ENCODE results near the gene BBS5.
A peak's percentile ranks its signal among the peaks of the same experiment; 100 is the strongest.
"Not testable (repeated sequence)": the region's sequence is repeated elsewhere in the genome, so short reads cannot be mapped to it uniquely, and the experiment has no call there.

The BBS5 gene

GRCh38 chr2:169479257-169480078, at the start of gene BBS5:
TSS of gene BBS5 (plus strand) at chr2:169479494. CDS start at chr2:169479554, 60 bp downstream.
- DNase-seq: peak; percentile 82
- in situ Hi-C loops (cut with HindIII; ENCODE audit: low pct_ligation_motif_present, low pct_unique_long_range_greater_than_20kb, low sequenced_read_pairs): no loop called here

GRCh38 chr2:169431772-169432171, 47.5 kb upstream of the BBS5 start:
- in situ Hi-C loops (cut with HindIII; ENCODE audit: low pct_ligation_motif_present, low pct_unique_long_range_greater_than_20kb, low sequenced_read_pairs); DNase-seq: not testable (repeated sequence)

GRCh38 chr2:169434236-169434635, 45.1 kb upstream of the BBS5 start:
- DNase-seq; in situ Hi-C loops (cut with HindIII; ENCODE audit: low pct_ligation_motif_present, low pct_unique_long_range_greater_than_20kb, low sequenced_read_pairs): not testable (repeated sequence)

- no peak for DNase-seq
- in situ Hi-C loops (cut with HindIII; ENCODE audit: low pct_ligation_motif_present, low pct_unique_long_range_greater_than_20kb, low sequenced_read_pairs): no loop called here
Measured at GRCh38 chr2:169438466-169439072, 40.7 kb upstream of the BBS5 start.

- in situ Hi-C loops (cut with HindIII; ENCODE audit: low pct_ligation_motif_present, low pct_unique_long_range_greater_than_20kb, low sequenced_read_pairs): no loop called here
- no peak for DNase-seq
Measured at GRCh38 chr2:169439900-169440299, 39.4 kb upstream of the BBS5 start.

- in situ Hi-C loops (cut with HindIII; ENCODE audit: low pct_ligation_motif_present, low pct_unique_long_range_greater_than_20kb, low sequenced_read_pairs): no loop called here
- no peak for DNase-seq
Measured at GRCh38 chr2:169446452-169446851, 32.8 kb upstream of the BBS5 start.

GRCh38 chr2:169448316-169448715, 31.0 kb upstream of the BBS5 start:
- in situ Hi-C loops (cut with HindIII; ENCODE audit: low pct_ligation_motif_present, low pct_unique_long_range_greater_than_20kb, low sequenced_read_pairs): no loop called here
- no peak for DNase-seq

GRCh38 chr2:169448865-169449264, 30.4 kb upstream of the BBS5 start:
- in situ Hi-C loops (cut with HindIII; ENCODE audit: low pct_ligation_motif_present, low pct_unique_long_range_greater_than_20kb, low sequenced_read_pairs): no loop called here

GRCh38 chr2:169452080-169452479, 27.2 kb upstream of the BBS5 start:
- DNase-seq: peak; percentile 59
- in situ Hi-C loops (cut with HindIII; ENCODE audit: low pct_ligation_motif_present, low pct_unique_long_range_greater_than_20kb, low sequenced_read_pairs): no loop called here

More at GRCh38 chr2:169448865-169449264, 30.4 kb upstream of the BBS5 start:
- no peak for DNase-seq

- in situ Hi-C loops (cut with HindIII; ENCODE audit: low pct_ligation_motif_present, low pct_unique_long_range_greater_than_20kb, low sequenced_read_pairs): not testable (repeated sequence)
Measured at GRCh38 chr2:169453044-169453443, 26.2 kb upstream of the BBS5 start.

GRCh38 chr2:169461143-169461542, 18.2 kb upstream of the BBS5 start:
- DNase-seq: no peak
- in situ Hi-C loops (cut with HindIII; ENCODE audit: low pct_ligation_motif_present, low pct_unique_long_range_greater_than_20kb, low sequenced_read_pairs): no loop called here

More at GRCh38 chr2:169453044-169453443, 26.2 kb upstream of the BBS5 start:
- not testable (repeated sequence) for DNase-seq

GRCh38 chr2:169462896-169463695, 16.2 kb upstream of the BBS5 start:
- DNase-seq: no peak
- in situ Hi-C loops (cut with HindIII; ENCODE audit: low pct_ligation_motif_present, low pct_unique_long_range_greater_than_20kb, low sequenced_read_pairs): no loop called here

GRCh38 chr2:169464466-169464865, 14.8 kb upstream of the BBS5 start:
- in situ Hi-C loops (cut with HindIII; ENCODE audit: low pct_ligation_motif_present, low pct_unique_long_range_greater_than_20kb, low sequenced_read_pairs): no loop called here
- DNase-seq: no peak

- in situ Hi-C loops (cut with HindIII; ENCODE audit: low pct_ligation_motif_present, low pct_unique_long_range_greater_than_20kb, low sequenced_read_pairs): no loop called here
- DNase-seq: no peak
Measured at GRCh38 chr2:169464882-169465281, 14.4 kb upstream of the BBS5 start.

GRCh38 chr2:169468841-169469240, 10.5 kb upstream of the BBS5 start:
- no peak for DNase-seq
- in situ Hi-C loops (cut with HindIII; ENCODE audit: low pct_ligation_motif_present, low pct_unique_long_range_greater_than_20kb, low sequenced_read_pairs): no loop called here

GRCh38 chr2:169469952-169470572, 9.2 kb upstream of the BBS5 start:
- in situ Hi-C loops (cut with HindIII; ENCODE audit: low pct_ligation_motif_present, low pct_unique_long_range_greater_than_20kb, low sequenced_read_pairs): no loop called here
- DNase-seq: no peak

GRCh38 chr2:169472249-169472648, 7.0 kb upstream of the BBS5 start:
- in situ Hi-C loops (cut with HindIII; ENCODE audit: low pct_ligation_motif_present, low pct_unique_long_range_greater_than_20kb, low sequenced_read_pairs): no loop called here
- DNase-seq: no peak

GRCh38 chr2:169476459-169476858, 2.8 kb upstream of the BBS5 start:
- DNase-seq: no peak
- in situ Hi-C loops (cut with HindIII; ENCODE audit: low pct_ligation_motif_present, low pct_unique_long_range_greater_than_20kb, low sequenced_read_pairs): no loop called here

- in situ Hi-C loops (cut with HindIII; ENCODE audit: low pct_ligation_motif_present, low pct_unique_long_range_greater_than_20kb, low sequenced_read_pairs): no loop called here
- no peak for DNase-seq
Measured at GRCh38 chr2:169478339-169478738, 955 bp upstream of the BBS5 start.

Data from ACHN (cell line).